ENCODE measurements around the gene MIX23.

Gene MIX23

DNA sequence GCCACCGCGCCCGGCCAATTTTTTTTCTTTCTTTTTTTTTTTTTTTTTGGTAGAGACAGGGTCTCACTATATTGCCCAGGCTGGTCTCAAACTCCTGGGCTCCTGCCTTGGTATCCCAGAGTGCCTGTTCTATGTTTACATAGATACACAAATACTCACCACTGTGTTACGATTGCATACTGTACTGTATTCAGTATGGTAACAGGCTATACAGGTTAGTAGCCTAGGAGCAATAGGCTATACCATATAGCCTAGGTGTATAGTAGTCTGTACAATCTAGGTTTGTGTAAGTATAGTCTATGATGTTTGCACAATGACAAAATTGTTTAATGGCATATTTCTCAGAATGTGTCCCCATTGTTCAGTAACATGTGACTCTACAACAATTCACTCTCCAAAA is 31.4 kb downstream of the MIX23 start:
- no peak for DNase-seq (ENCODE audit: low read depth, low spot score)

DNA sequence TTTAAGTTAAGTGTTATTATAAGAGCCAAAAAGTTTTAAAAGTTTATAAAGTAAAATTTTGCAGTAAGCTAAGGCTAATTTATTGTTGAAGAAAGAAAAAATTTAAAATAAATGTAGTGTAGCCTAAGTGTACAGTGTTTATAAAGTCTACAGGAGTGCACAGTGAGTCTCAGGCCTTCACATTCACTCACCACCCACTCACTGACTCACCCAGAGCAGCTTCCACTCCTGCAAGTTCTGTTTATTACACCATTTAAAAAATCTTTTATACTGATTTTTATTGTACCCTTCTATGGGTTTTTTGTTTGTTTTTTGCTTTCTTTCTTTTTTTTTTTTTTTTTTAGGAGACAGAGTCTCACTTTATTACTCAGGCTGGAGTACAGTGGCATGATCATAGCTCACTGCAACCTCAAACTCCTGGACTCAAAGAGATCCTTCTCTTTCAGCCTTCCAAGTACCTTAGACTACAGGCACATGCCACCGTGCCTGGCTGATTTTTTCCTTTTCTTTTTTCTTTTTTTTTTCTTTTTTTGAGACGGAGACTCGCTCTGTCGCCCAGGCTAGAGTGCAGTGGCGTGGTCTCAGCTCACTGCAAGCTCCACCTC is 32.1 kb downstream of the MIX23 start:
- no peak for DNase-seq (ENCODE audit: low read depth, low spot score)

GRCh38 chr3:122349171-122349570 is 33.9 kb downstream of the MIX23 start:
- DNase-seq (ENCODE audit: low read depth, low spot score): no peak

DNA sequence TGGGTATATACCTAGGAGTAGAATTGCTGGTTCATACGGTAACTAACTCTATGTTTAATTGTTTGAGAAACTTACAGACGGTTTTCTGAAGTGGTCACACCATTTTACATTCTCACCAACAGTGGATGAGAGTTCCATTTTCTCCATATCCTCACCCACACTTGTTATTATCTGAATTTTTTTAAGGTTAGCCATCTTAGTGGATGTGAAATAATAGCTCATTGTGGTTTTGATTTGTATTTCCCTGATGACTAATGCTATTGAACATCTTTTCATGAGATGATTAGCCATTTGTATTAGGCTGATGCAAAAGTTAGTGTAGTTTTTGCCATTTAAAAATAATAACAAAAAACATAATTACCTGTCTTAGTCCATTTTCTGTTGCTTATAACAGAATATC is 39.4 kb downstream of the MIX23 start:
- DNase-seq (ENCODE audit: low read depth, low spot score): no peak

DNA sequence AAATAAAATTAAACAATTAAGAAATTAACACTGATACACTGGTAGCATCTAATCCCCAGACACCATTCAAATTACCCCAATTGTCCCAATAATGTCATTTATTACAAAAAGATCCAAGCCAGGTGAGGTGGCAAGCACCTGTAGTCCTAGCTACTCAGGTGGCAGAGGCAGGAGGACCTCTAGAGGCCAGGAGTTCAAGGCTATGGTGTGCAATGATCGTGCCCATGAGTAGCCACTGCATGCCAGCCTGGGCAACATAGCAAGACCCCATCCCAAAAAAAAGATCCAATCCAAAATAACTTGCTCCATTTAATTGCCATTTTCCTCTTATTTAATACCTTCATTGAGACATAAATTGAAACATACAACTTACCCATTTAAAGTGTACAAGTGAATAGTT is 40.2 kb downstream of the MIX23 start:
- no peak for DNase-seq (ENCODE audit: low read depth, low spot score)

DNA sequence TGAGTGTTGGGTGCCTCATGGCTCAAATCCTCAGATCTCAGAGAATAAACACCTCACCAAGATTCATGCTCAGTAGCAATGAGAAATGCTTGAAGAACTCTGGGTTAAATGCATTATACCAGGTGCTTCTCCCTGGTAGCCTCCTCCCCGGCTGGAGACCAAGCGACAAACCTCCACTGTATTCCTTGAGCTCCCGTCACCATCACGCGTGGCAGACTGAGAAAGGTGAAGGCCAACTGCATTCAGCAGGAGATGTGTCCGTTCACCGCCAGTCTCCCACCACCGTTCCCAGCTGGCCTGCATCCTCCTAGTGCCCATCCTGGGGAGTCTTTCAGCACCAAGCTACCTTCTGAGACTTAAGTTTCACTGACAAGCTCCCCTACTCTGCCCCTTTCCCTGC is 50.5 kb downstream of the MIX23 start:
- DNase-seq (ENCODE audit: low read depth, low spot score): no peak

GRCh38 chr3:122331886-122332285 is 51.1 kb downstream of the MIX23 start:
- no peak for DNase-seq (ENCODE audit: low read depth, low spot score)

GRCh38 chr3:122325769-122326168 is 57.3 kb downstream of the MIX23 start:
- DNase-seq (ENCODE audit: low read depth, low spot score): no peak

DNA sequence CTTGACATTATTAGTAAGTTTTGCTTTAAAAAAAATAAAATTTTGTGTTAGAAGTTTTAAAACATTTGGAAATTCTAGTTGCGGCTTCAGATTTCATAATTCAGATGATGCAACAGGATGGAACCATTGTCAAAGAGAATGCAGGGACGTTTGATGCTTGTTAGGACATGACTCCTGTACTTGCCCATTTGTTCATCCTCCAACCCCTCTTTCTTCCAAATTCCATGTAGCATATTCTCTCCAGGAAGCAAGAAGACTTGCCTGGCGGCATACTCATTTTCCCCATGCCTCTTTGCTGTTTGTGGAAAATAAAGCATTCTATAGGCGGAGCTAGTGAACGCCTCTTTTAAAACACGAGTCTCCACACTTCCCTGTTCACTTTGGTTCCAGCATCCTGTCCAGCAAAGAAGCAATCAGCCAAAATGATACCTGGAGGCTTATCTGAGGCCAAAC is 58.1 kb downstream of the MIX23 start, which contains the start of gene CSTA:
Gene CSTA (plus strand): TSS at position 378 of the 453 bp plus-strand sequence. CDS start 45 bp downstream, at position 423.
- no peak for DNase-seq (ENCODE audit: low read depth, low spot score)

GRCh38 chr3:122322095-122323075 is 60.6 kb downstream of the MIX23 start:
- DNase-seq (ENCODE audit: low read depth, low spot score): no peak

DNA sequence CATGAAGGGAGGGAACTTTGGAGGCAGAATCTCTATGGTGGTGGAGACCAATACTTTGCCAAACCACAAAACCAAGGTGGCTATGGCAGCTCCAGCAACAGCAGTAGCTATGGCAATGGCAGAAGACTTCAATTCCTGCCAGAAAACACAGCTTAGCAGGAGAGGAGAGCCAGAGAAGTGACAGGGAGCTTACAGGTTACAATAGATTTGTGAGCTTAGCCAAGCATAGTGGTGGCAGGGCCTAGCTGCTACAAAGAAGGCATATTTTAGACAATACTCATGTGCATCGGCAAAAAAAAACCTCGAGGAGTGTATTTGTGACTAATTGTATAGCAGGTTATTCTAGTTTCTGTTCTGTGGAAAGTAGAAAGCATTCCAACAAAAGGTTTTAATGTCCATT is 64.4 kb downstream of the MIX23 start:
- no peak for DNase-seq (ENCODE audit: low read depth, low spot score)

DNA sequence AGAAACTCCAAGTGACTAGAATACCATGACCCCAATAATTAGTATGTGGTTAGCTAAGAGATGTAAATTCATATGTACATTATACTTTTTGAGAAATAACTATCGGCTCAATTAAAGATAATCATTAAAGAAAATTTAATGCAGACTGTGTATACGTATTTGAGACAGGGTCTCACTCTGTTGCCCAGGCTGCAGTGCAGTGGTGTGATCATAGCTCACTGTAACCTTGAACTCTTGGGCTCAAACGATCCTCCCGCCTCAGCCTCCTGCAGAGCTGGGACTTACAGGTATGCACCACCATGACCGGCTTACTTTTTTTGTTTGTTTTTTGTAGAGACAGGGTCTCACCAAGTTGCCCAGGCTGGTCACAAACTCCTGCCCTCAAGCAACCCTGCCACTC is 66.7 kb downstream of the MIX23 start:
- DNase-seq (ENCODE audit: low read depth, low spot score): no peak

- no peak for DNase-seq (ENCODE audit: low read depth, low spot score)
Measured at GRCh38 chr3:122315619-122316018, 67.4 kb downstream of the MIX23 start.

DNA sequence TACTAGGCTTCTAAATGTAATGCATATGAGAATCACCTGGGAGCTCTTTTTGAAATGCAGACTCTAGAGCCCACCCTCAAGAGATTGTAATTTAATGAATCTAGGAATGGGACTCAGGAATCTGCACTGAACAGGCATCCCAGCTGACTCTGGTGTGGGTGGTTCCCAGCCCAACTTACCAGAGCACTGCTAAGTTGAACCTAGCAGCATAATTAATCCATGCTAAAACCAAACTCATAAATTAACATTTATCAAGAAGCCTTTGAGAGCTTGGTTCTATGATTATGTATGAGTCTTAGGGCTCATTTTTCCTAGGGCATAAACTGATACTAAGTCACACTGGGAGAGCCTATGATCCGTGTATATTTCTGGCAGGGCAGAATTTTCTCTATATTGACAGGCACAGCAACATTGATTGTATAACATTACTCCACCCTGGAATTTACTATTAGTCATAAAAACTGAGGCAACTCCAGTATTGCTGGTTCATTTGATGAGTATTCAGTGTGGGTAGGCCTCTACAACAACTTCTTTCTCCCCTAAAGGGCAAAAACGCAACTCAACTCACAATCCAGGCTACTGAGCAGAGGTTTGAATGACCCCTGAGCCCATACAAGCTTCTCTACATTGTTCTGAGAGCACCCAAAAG is 68.7 kb downstream of the MIX23 start:
- DNase-seq (ENCODE audit: low read depth, low spot score): no peak

GRCh38 chr3:122313281-122313680 is 69.8 kb downstream of the MIX23 start:
- DNase-seq (ENCODE audit: low read depth, low spot score): no peak

DNA sequence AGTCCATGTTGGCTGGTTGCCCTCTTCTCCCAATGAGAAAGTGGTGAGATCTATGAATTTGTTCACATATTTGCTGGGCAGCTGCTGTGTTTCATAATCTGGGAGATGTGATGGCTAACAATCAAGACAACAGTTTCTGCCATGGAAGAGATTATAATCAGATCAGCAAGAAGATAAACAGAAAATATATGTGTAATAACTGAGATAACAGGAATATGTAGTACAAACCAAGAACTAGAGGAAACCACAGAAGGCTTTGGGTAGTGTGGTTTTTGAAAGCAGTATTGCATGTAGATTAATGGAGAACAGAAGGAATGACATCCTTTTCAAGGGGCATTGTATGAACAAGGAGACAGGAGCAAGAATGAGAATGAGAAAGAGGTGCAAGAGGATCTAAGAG is 70.2 kb downstream of the MIX23 start:
- DNase-seq (ENCODE audit: low read depth, low spot score): no peak

- DNase-seq (ENCODE audit: low read depth, low spot score): no peak
Measured at GRCh38 chr3:122310361-122310760, 72.7 kb downstream of the MIX23 start.
